Lower lobe of right lung (tissue), 2 donors: Measurements from ENCODE around the gene FOXR2. TPM values are rescaled to one million over a fixed set of nuclear protein-coding genes. Genes with fewer than 3 reads are reported as not detected.

ENCODE experiments used
- ATAC-seq, 2 donors: fragments of 200-7000 bp; cut with Tn5 transposase; one replicate each; pipeline ENCODE4 v1.9.1; 2020 to 2022; ENCODE audit warnings: mild to moderate bottlenecking in 2 of 2, moderate library complexity in 2 of 2
- DNase-seq: peaks from one replicate; pipeline ENCODE4 v3.0.0-alpha.2; 2020
- H3K27ac ChIP-seq: fragments of 200-600 bp; one replicate; pipeline ENCODE4 v1.8.0; 2022
- H3K27me3 ChIP-seq: fragments of 200-600 bp; one replicate; pipeline ENCODE4 v1.8.0; 2022; ENCODE audit warnings: low read depth
- H3K36me3 ChIP-seq: fragments of 200-600 bp; one replicate; pipeline ENCODE4 v1.8.0; 2022; ENCODE audit warnings: mild to moderate bottlenecking
- H3K4me1 ChIP-seq: fragments of 200-600 bp; one replicate; pipeline ENCODE4 v1.8.0; 2022
- H3K4me3 ChIP-seq: fragments of 200-600 bp; one replicate; pipeline ENCODE4 v1.8.0; 2022; ENCODE audit warnings: mild to moderate bottlenecking
- H3K9me3 ChIP-seq: fragments of 200-600 bp; one replicate; pipeline ENCODE4 v1.8.0; 2022
- CTCF ChIP-seq: fragments of 200-600 bp; IDR thresholded peaks from one replicate; pipeline ENCODE4 v1.8.0; 2022; ENCODE audit warnings: antibody characterized with exemption, mild to moderate bottlenecking
- intact Hi-C: fragments of 100-400 bp; cut with DNase I; formaldehyde crosslinking; loops from one replicate; pipeline ENCODE4 v1.11.0; 2022
- total RNA-seq: library from RNA; stranded (reverse); fragmentation: NEBNext Ultra II Directional; extraction: Animal tissue kit (Norgen Biotek cat#: 25700); gene quantifications from one replicate; pipeline ENCODE4 v1.2.1, GENCODE V29; 2021
- donor health status: DM: no; HTN: yes; CAD: no; lungs with severe emphysema.

The FOXR2 gene
- total RNA-seq, 1 donor from 2014 or later: not detected

- Histone ChIP-seq H3K27me3 (no peaks in the 10 kb centered on the region), H3K4me1 (no peaks in the 10 kb centered on the region), H3K9me3 (no peaks in the 10 kb centered on the region), H3K36me3 (no peaks in the 10 kb centered on the region), H3K27ac (no peak overlapping the region), H3K4me3 (no peak overlapping the region)
- intact Hi-C loops: no loop called here
- DNase-seq: no peak
- TF ChIP-seq CTCF: no peak
- no peak for ATAC-seq
Observed at GRCh38 chrX:55648434-55648833, 25.2 kb downstream of the FOXR2 start.

- no peaks in the 10 kb centered on the region for H3K36me3 ChIP-seq
- no peaks in the 10 kb centered on the region for H3K9me3 ChIP-seq
- no peak overlapping the region for H3K27ac ChIP-seq
- no peaks in the 10 kb centered on the region for H3K27me3 ChIP-seq
- no peak for ATAC-seq
- intact Hi-C loops: no loop called here
- no peak for TF ChIP-seq CTCF
- H3K4me1 ChIP-seq: no peaks in the 10 kb centered on the region
- H3K4me3 ChIP-seq: no peak overlapping the region
- no peak for DNase-seq
Observed at GRCh38 chrX:55659931-55660330, 36.7 kb downstream of the FOXR2 start.

- ATAC-seq (no peak), DNase-seq (no peak)
- no peaks in the 10 kb centered on the region for H3K4me1 ChIP-seq
- no peaks in the 10 kb centered on the region for H3K9me3 ChIP-seq
- TF ChIP-seq CTCF: no peak
- no peaks in the 10 kb centered on the region for H3K27me3 ChIP-seq
- no peak overlapping the region for H3K4me3 ChIP-seq
- no peak overlapping the region for H3K27ac ChIP-seq
- H3K36me3 ChIP-seq: no peaks in the 10 kb centered on the region
- intact Hi-C loops: no loop called here
Observed at GRCh38 chrX:55663584-55663983, 40.4 kb downstream of the FOXR2 start.

DNA sequence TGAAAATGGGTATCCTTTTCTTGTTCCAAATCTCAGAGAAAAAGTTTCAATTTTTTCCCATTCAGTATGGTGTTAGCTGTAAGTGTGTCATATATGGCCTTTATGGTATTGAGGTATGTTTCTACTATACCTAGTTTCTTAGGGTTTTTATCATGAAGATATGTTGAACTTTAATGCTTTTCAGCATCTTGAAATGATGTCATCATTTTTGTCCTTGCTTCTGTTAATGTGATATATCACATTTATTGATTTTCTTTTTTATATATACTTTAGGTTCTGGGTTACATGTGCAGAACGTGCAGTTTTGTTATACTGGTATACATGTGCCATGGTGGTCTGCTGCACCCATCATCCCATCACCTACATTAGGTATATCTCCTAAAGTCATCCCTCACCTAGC lies 44.9 kb downstream of the FOXR2 start:
- TF ChIP-seq CTCF: no peak
- Histone ChIP-seq H3K9me3 (no peaks in the 10 kb centered on the region), H3K27me3 (no peaks in the 10 kb centered on the region), H3K4me3 (no peak overlapping the region), H3K36me3 (no peaks in the 10 kb centered on the region), H3K4me1 (no peaks in the 10 kb centered on the region), H3K27ac (no peak overlapping the region)
- DNase-seq: no peak
- intact Hi-C loops: no loop called here
- ATAC-seq: no peak

Other genes starting within 250 kb of the FOXR2 start
- gene MAGEH1, start 171.3 kb upstream of the FOXR2 start, total RNA-seq: 25.6 TPM
- 4.2 TPM for gene USP51, start 133.6 kb upstream of the FOXR2 start, total RNA-seq
- 15.2 TPM for gene RRAGB, start 94.3 kb downstream of the FOXR2 start, total RNA-seq